GM18907 (cell line): ENCODE results near the gene KDM3A.

Source experiments
- ATAC-seq: cut with Tn5 transposase; IDR thresholded peaks from one replicate; pipeline ENCODE4 v1.9.1; 2021; ENCODE audit warnings: mild to moderate bottlenecking, moderate library complexity; ENCODE audit not compliant: unreplicated experiment

The KDM3A gene

GRCh38 chr2:86440631-86441391, at the start of gene KDM3A:
Gene KDM3A, plus strand, starts transcription at chr2:86441371. Its CDS starts 677 bp downstream, at chr2:86442048.
- peak; percentile 86 for ATAC-seq

- no peak for ATAC-seq
Observed at GRCh38 chr2:86392873-86393518, 48.2 kb upstream of the KDM3A start.

- peak; percentile 41 for ATAC-seq
Observed at GRCh38 chr2:86393521-86394491, 47.4 kb upstream of the KDM3A start.

- no peak for ATAC-seq
Observed at GRCh38 chr2:86396291-86396785, 44.8 kb upstream of the KDM3A start.

GRCh38 chr2:86397986-86398385, 43.2 kb upstream of the KDM3A start:
- no peak for ATAC-seq

- ATAC-seq: no peak
Observed at GRCh38 chr2:86398500-86399474, 42.4 kb upstream of the KDM3A start.

- ATAC-seq: no peak
Observed at GRCh38 chr2:86400321-86400720, 40.9 kb upstream of the KDM3A start.

- no peak for ATAC-seq
Observed at GRCh38 chr2:86410581-86410980, 30.6 kb upstream of the KDM3A start.

GRCh38 chr2:86411396-86411795, 29.8 kb upstream of the KDM3A start:
- no peak for ATAC-seq

GRCh38 chr2:86412007-86412406, 29.2 kb upstream of the KDM3A start:
- no peak for ATAC-seq

- ATAC-seq: no peak
Observed at GRCh38 chr2:86413296-86414094, 27.7 kb upstream of the KDM3A start.

- ATAC-seq: no peak
Observed at GRCh38 chr2:86414996-86415395, 26.2 kb upstream of the KDM3A start.

GRCh38 chr2:86416146-86416545, 25.0 kb upstream of the KDM3A start:
- ATAC-seq: no peak

- no peak for ATAC-seq
Observed at GRCh38 chr2:86417961-86418360, 23.2 kb upstream of the KDM3A start.

GRCh38 chr2:86420913-86421312, 20.3 kb upstream of the KDM3A start:
- no peak for ATAC-seq

- ATAC-seq: no peak
Observed at GRCh38 chr2:86426271-86426670, 14.9 kb upstream of the KDM3A start.

- no peak for ATAC-seq
Observed at GRCh38 chr2:86429335-86429734, 11.8 kb upstream of the KDM3A start.

- ATAC-seq: no peak
Observed at GRCh38 chr2:86430368-86430767, 10.8 kb upstream of the KDM3A start.

GRCh38 chr2:86433137-86433536, 8.0 kb upstream of the KDM3A start:
- no peak for ATAC-seq
